HepG2 (cell line): Measurements from ENCODE around the gene MIER2. TPM values are rescaled to one million over a fixed set of nuclear protein-coding genes. Genes with fewer than 3 reads are reported as not detected.

Source experiments
- ATAC-seq: fragments of 200-7000 bp; cut with Tn5 transposase; 3 replicates; pipeline ENCODE4 v1.9.1; 2020; ENCODE audit warnings: mild to moderate bottlenecking, moderate library complexity
- BruUV-seq: library from RNA; stranded (reverse); fragments of 400-500 nt; replicated peaks from 2 replicates; lab custom pipeline; 2021; lab: Mats Ljungman, UMichigan
- CTCF ChIA-PET: fragments of 300-600 bp; formaldehyde crosslinking; extraction: SDS; loops from one replicate; lab custom pipeline; 2021; ENCODE audit warnings: low total read pairs, inconsistent platforms, low intra/inter-chr PET ratio; lab: Yijun Ruan, JAX
- POLR2A ChIA-PET: fragments of 350-600 bp; sonication (Branson Sonifier 250); formaldehyde crosslinking; loops from one replicate; lab custom pipeline; 2020; ENCODE audit warnings: antibody characterized with exemption, inconsistent platforms; lab: Yijun Ruan, JAX
- DNase-seq: peaks from one replicate; pipeline ENCODE4 v3.0.0-alpha.2; 2015; ENCODE audit warnings: low spot score
- FAIRE-seq: peaks from 3 replicates; lab custom pipeline; 2011; peaks lifted over from hg19 to GRCh38; lab: Jason Lieb, UNC
- H2AFZ ChIP-seq: one replicate; pipeline ENCODE4 v1.6.1; 2011; ENCODE audit warnings: low read length, inconsistent platforms
- H3K27ac ChIP-seq: fragments of 300-600 bp; 3 replicates; pipeline ENCODE4 v1.8.0; 2011; ENCODE audit warnings: mixed run types, mild to moderate bottlenecking, mixed read lengths, low read length, inconsistent platforms; ENCODE audit not compliant: insufficient read depth; ENCODE audit errors: extremely low read length
- H3K27me3 ChIP-seq, 2 experiments: fragments of 200-600 bp in 1 of 2; 2 replicates in 1 of 2; 3 replicates in 1 of 2; pipeline versions ENCODE4 v1.6.0 to v1.8.0; 2011; ENCODE audit warnings: low read length in 2 of 2, mild to moderate bottlenecking in 2 of 2, moderate library complexity in 2 of 2, inconsistent platforms in 1 of 2; ENCODE audit not compliant: insufficient read depth in 2 of 2, control insufficient read depth in 1 of 2
- H3K36me3 ChIP-seq, 2 experiments: fragments of 200-600 bp in 1 of 2; replicated peaks in 1 of 2; 2 replicates in 1 of 2; 3 replicates in 1 of 2; pipeline versions ENCODE4 v1.5.1 to v1.8.0; 2011; ENCODE audit warnings: low read length in 2 of 2, inconsistent platforms in 1 of 2; ENCODE audit not compliant: insufficient read depth in 2 of 2, control insufficient read depth in 1 of 2
- H3K4me1 ChIP-seq: 2 replicates; pipeline ENCODE4 v1.5.1; 2012; ENCODE audit warnings: low read length, inconsistent platforms; ENCODE audit not compliant: insufficient read depth
- H3K4me2 ChIP-seq: 2 replicates; pipeline ENCODE4 v1.6.0; 2011; ENCODE audit warnings: low read depth, low read length, inconsistent platforms
- H3K4me3 ChIP-seq, 3 experiments: fragments of 200-600 bp in 1 of 3; sonication (generic), shearing (Covaris generic) in 1 of 3; replicated peaks in 1 of 3; 2 replicates each; pipeline ENCODE4 v1.5.1; 2011 to 2016; ENCODE audit warnings: low read length in 3 of 3, inconsistent platforms in 2 of 3, low read depth in 2 of 3, mild to moderate bottlenecking in 2 of 3, control low read depth in 1 of 3, mixed read lengths in 1 of 3; ENCODE audit not compliant: insufficient read depth in 1 of 3
- H3K79me2 ChIP-seq: one replicate; pipeline ENCODE4 v1.6.1; 2011; ENCODE audit warnings: low read length, inconsistent platforms; ENCODE audit not compliant: insufficient read depth
- H3K9ac ChIP-seq: 2 replicates; pipeline ENCODE4 v1.6.0; 2011; ENCODE audit warnings: mild to moderate bottlenecking, low read depth, low read length, inconsistent platforms; ENCODE audit not compliant: insufficient read depth
- H3K9me3 ChIP-seq: 2 replicates; pipeline ENCODE4 v1.5.1; 2012; ENCODE audit warnings: mild to moderate bottlenecking, low read length
- H4K20me1 ChIP-seq: 2 replicates; pipeline ENCODE4 v1.6.0; 2011; ENCODE audit warnings: inconsistent platforms, mild to moderate bottlenecking, low read length, moderate library complexity; ENCODE audit not compliant: insufficient read depth
- ETV6 ChIP-seq: sonication (generic); formaldehyde crosslinking; conservative IDR thresholded peaks from 2 replicates; pipeline ENCODE4 v1.4.0; 2020; ENCODE audit warnings: missing genetic modification reagents
- HNRNPLL ChIP-seq: fragments of 200-400 bp; formaldehyde crosslinking; IDR thresholded peaks from 2 replicates; pipeline ENCODE4 v1.6.1; 2017; ENCODE audit warnings: mild to moderate bottlenecking, low read depth, low read length; ENCODE audit not compliant: poor library complexity, severe bottlenecking
- KLF11 ChIP-seq: IDR thresholded peaks from 2 replicates; pipeline ENCODE4 v1.6.1; 2016; ENCODE audit warnings: missing compliant biosample characterization
- POGZ ChIP-seq: sonication (generic); formaldehyde crosslinking; IDR thresholded peaks from 2 replicates; pipeline ENCODE4 v1.4.0; 2020; ENCODE audit warnings: mild to moderate bottlenecking, missing genetic modification reagents
- RFXAP ChIP-seq: sonication (generic); formaldehyde crosslinking; IDR thresholded peaks from 2 replicates; pipeline ENCODE4 v1.4.0; 2020; ENCODE audit warnings: missing genetic modification reagents, borderline replicate concordance
- SRY ChIP-seq: sonication (generic); formaldehyde crosslinking; IDR thresholded peaks from 2 replicates; pipeline ENCODE4 v1.8.0; 2022; ENCODE audit warnings: mild to moderate bottlenecking, missing genetic modification reagents
- ZBTB38 ChIP-seq: sonication (generic); formaldehyde crosslinking; IDR thresholded peaks from 2 replicates; pipeline ENCODE4 v1.5.1; 2020; ENCODE audit warnings: mild to moderate bottlenecking, missing genetic modification reagents
- ZNF230 ChIP-seq: sonication (generic); formaldehyde crosslinking; IDR thresholded peaks from 2 replicates; pipeline ENCODE4 v1.4.0; 2020; ENCODE audit warnings: mild to moderate bottlenecking, missing genetic modification reagents
- ZNF850 ChIP-seq: sonication (generic); formaldehyde crosslinking; conservative IDR thresholded peaks from 2 replicates; pipeline ENCODE4 v1.9.0; 2021; ENCODE audit warnings: mild to moderate bottlenecking, missing genetic modification reagents
- WGBS: methylation state at CpG from one replicate; pipeline ENCODE4 v1.1.6; 2017; ENCODE audit warnings: low lambda C conversion rate; 5-methylcytosine and 5-hydroxymethylcytosine counted together
- in situ Hi-C: cut with HindIII; loops from 2 replicates; pipeline ENCODE4 v1.10.0; 2017; ENCODE audit warnings: low pct_unique_long_range_greater_than_20kb; ENCODE audit not compliant: extremely low pct_ligation_motif_present
- intact Hi-C: fragments of 100-400 bp; cut with micrococcal nuclease; formaldehyde crosslinking; loops from one replicate; pipeline ENCODE4 v1.10.0; 2022; ENCODE audit not compliant: unreplicated experiment
- polyA plus RNA-seq, 8 experiments: library from polyadenylated mRNA; depleted of rRNA in 3 of 8; stranded (reverse) in 7 of 8; unstranded in 1 of 8; fragments of >200 nt; fragmentation: Illumina TruSeq in 4 of 8; extraction: Trizol in 4 of 8; gene quantifications; 2 replicates each; pipeline versions ENCODE4 v1.2.1 to v1.2.3, GENCODE V29; 2011 to 2016; ENCODE audit warnings: low read depth in 4 of 8, missing spikeins in 1 of 8, mixed read lengths in 1 of 8; ENCODE audit not compliant: insufficient read depth in 1 of 8
- total RNA-seq, 5 experiments: library from RNA; depleted of rRNA; stranded (reverse); fragments of >200 nt; fragmentation: Illumina TruSeq; extraction: Trizol; gene quantifications; 2 replicates each; pipeline ENCODE4 v1.2.3, GENCODE V29; 2016; ENCODE audit warnings: low read depth in 1 of 5
- TF ChIP-seq, protein P1 (sequence below): sonication (generic); formaldehyde crosslinking; IDR thresholded peaks from 2 replicates; pipeline ENCODE4 v1.8.0; 2022; ENCODE audit warnings: missing genetic modification reagents, mild to moderate bottlenecking, borderline replicate concordance
- TF ChIP-seq, protein P2 (sequence below), 2 experiments: sonication (generic) in 1 of 2; formaldehyde crosslinking in 1 of 2; IDR thresholded peaks; 2 replicates each; pipeline versions ENCODE4 v1.4.0 to v1.6.1; 2018 to 2020; ENCODE audit warnings: missing genetic modification reagents in 2 of 2, borderline replicate concordance in 1 of 2, low read depth in 1 of 2, mild to moderate bottlenecking in 1 of 2, missing biosample characterization in 1 of 2
- TF ChIP-seq, protein P3 (sequence below): sonication (generic); formaldehyde crosslinking; conservative IDR thresholded peaks from 2 replicates; pipeline ENCODE4 v1.4.0; 2020; ENCODE audit warnings: mild to moderate bottlenecking, missing genetic modification reagents, moderate library complexity
- TF ChIP-seq, protein P4 (sequence below): sonication (generic); formaldehyde crosslinking; IDR thresholded peaks from 2 replicates; pipeline ENCODE4 v1.8.0; 2022; ENCODE audit warnings: mild to moderate bottlenecking, missing genetic modification reagents; ENCODE audit not compliant: insufficient replicate concordance
- TF ChIP-seq, protein P5 (sequence below): sonication (generic); formaldehyde crosslinking; IDR thresholded peaks from 2 replicates; pipeline ENCODE4 v1.4.0; 2020; ENCODE audit warnings: missing genetic modification reagents

The MIER2 gene
- total and polyA plus RNA-seq, 2 of the 13 experiments (the other 11 are each of a cell fraction or from before 2014, with no cell fraction given) = 9.6 to 25.7 TPM

DNA sequence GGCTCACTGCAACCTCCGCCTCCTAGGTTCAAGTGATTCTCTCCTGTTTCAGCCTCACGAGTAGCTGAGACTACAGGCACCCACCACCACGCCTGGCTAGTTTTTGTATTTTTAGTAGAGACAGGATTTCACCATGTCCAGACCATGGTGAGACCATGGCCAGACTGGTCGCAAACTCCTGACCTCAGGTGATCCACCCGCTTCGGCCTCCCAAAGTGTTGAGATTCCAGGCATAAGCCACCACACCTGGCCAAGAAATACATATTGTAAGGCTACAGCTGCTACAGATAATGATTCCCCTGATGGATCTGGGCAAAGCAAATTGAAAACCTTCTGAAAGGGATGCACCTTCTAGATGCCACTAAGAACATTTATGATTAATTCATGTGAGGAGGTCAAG is 71.2 kb downstream of the MIER2 start:
- Histone ChIP-seq H4K20me1 (no peaks in the 10 kb centered on the region), H3K79me2 (no peaks in the 10 kb centered on the region), H3K4me2 (no peak overlapping the region), H3K9me3 (no peaks in the 10 kb centered on the region), H3K36me3 (no peaks in the 10 kb centered on the region), H3K27ac (no peak overlapping the region), H3K27me3 (peaks cover 0 to 17% of the 10 kb centered on the region in 2 experiments; a peak in 3 of 5 replicates), H2AFZ (no peak overlapping the region), H3K4me3 (no peak overlapping the region), H3K9ac (no peak overlapping the region), H3K4me1 (no peaks in the 10 kb centered on the region)
- ChIA-PET CTCF (no interaction called here), POLR2A (no interaction called here)
- FAIRE-seq (no peak), ATAC-seq (no peak), DNase-seq (no peak)
- 35% methylated on average over 4 of the region's 6 CpGs for WGBS
- in situ Hi-C loops (no loop called here), intact Hi-C loops (no loop called here)
- no TSS peak for BruUV-seq
- TF ChIP-seq ETV6 (CRISPR knock-in tag) (no peak), KLF11 (CRISPR knock-in tag) (no peak), ZNF230 (CRISPR knock-in tag) (no peak), ZNF850 (CRISPR knock-in tag) (no peak), RFXAP (CRISPR knock-in tag) (no peak), ZBTB38 (CRISPR knock-in tag) (no peak), SRY (CRISPR knock-in tag) (no peak), HNRNPLL (no peak), POGZ (no peak)
- TF ChIP-seq, protein P1, sequence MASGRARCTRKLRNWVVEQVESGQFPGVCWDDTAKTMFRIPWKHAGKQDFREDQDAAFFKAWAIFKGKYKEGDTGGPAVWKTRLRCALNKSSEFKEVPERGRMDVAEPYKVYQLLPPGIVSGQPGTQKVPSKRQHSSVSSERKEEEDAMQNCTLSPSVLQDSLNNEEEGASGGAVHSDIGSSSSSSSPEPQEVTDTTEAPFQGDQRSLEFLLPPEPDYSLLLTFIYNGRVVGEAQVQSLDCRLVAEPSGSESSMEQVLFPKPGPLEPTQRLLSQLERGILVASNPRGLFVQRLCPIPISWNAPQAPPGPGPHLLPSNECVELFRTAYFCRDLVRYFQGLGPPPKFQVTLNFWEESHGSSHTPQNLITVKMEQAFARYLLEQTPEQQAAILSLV (CRISPR knock-in tag) = no peak
- TF ChIP-seq, protein P2, sequence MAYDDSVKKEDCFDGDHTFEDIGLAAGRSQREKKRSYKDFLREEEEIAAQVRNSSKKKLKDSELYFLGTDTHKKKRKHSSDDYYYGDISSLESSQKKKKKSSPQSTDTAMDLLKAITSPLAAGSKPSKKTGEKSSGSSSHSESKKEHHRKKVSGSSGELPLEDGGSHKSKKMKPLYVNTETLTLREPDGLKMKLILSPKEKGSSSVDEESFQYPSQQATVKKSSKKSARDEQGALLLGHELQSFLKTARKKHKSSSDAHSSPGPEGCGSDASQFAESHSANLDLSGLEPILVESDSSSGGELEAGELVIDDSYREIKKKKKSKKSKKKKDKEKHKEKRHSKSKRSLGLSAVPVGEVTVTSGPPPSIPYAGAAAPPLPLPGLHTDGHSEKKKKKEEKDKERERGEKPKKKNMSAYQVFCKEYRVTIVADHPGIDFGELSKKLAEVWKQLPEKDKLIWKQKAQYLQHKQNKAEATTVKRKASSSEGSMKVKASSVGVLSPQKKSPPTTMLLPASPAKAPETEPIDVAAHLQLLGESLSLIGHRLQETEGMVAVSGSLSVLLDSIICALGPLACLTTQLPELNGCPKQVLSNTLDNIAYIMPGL (CRISPR knock-in tag; IDR thresholded peaks at IDR 0.05; ENCODE audit: borderline replicate concordance in 1 of 2, low read depth in 1 of 2) = no peak
- TF ChIP-seq, protein P3, sequence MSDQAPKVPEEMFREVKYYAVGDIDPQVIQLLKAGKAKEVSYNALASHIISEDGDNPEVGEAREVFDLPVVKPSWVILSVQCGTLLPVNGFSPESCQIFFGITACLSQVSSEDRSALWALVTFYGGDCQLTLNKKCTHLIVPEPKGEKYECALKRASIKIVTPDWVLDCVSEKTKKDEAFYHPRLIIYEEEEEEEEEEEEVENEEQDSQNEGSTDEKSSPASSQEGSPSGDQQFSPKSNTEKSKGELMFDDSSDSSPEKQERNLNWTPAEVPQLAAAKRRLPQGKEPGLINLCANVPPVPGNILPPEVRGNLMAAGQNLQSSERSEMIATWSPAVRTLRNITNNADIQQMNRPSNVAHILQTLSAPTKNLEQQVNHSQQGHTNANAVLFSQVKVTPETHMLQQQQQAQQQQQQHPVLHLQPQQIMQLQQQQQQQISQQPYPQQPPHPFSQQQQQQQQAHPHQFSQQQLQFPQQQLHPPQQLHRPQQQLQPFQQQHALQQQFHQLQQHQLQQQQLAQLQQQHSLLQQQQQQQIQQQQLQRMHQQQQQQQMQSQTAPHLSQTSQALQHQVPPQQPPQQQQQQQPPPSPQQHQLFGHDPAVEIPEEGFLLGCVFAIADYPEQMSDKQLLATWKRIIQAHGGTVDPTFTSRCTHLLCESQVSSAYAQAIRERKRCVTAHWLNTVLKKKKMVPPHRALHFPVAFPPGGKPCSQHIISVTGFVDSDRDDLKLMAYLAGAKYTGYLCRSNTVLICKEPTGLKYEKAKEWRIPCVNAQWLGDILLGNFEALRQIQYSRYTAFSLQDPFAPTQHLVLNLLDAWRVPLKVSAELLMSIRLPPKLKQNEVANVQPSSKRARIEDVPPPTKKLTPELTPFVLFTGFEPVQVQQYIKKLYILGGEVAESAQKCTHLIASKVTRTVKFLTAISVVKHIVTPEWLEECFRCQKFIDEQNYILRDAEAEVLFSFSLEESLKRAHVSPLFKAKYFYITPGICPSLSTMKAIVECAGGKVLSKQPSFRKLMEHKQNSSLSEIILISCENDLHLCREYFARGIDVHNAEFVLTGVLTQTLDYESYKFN = no peak
- TF ChIP-seq, protein P4, sequence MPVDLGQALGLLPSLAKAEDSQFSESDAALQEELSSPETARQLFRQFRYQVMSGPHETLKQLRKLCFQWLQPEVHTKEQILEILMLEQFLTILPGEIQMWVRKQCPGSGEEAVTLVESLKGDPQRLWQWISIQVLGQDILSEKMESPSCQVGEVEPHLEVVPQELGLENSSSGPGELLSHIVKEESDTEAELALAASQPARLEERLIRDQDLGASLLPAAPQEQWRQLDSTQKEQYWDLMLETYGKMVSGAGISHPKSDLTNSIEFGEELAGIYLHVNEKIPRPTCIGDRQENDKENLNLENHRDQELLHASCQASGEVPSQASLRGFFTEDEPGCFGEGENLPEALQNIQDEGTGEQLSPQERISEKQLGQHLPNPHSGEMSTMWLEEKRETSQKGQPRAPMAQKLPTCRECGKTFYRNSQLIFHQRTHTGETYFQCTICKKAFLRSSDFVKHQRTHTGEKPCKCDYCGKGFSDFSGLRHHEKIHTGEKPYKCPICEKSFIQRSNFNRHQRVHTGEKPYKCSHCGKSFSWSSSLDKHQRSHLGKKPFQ (CRISPR knock-in tag) = no peak
- TF ChIP-seq, protein P5, sequence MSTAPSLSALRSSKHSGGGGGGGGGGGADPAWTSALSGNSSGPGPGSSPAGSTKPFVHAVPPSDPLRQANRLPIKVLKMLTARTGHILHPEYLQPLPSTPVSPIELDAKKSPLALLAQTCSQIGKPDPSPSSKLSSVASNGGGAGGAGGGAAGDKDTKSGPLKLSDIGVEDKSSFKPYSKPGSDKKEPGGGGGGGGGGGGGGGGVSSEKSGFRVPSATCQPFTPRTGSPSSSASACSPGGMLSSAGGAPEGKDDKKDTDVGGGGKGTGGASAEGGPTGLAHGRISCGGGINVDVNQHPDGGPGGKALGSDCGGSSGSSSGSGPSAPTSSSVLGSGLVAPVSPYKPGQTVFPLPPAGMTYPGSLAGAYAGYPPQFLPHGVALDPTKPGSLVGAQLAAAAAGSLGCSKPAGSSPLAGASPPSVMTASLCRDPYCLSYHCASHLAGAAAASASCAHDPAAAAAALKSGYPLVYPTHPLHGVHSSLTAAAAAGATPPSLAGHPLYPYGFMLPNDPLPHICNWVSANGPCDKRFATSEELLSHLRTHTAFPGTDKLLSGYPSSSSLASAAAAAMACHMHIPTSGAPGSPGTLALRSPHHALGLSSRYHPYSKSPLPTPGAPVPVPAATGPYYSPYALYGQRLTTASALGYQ (CRISPR knock-in tag) = no peak
